Measurements from ENCODE around the gene LRRC51. TPM values are rescaled to one million over a fixed set of nuclear protein-coding genes. Genes with fewer than 3 reads are reported as not detected.

Gene LRRC51
- total and polyA plus RNA-seq, 2 donors (not counting 3 experiments of a cell fraction or from before 2014, with no cell fraction given), result 3.5 to 6.1 TPM

- ChIA-PET CTCF (interaction anchor here (0.9 to 3.0 kb wide), 11 partner anchors 9 to 353 kb away, joined by 3 to 45 read pairs (median 3); no protein-coding TSS in a partner anchor), POLR2A (interaction anchor here (0.6 kb wide), 1 partner anchor 28 kb away, joined by 5 read pairs; no protein-coding TSS in a partner anchor)
- no peak for TF ChIP-seq MAX (IDR thresholded peaks at IDR 0.05; ENCODE audit: insufficient read depth, insufficient read length)
- TF ChIP-seq POLR2AphosphoS5 (IDR thresholded peaks at IDR 0.05; ENCODE audit: insufficient read depth, low read depth, low read length), result no peak
- TF ChIP-seq MYC (IDR thresholded peaks at IDR 0.05; ENCODE audit: low read depth, low read length), result no peak
- no peak for TF ChIP-seq POLR2A (IDR thresholded peaks at IDR 0.05; ENCODE audit: low read depth, low read length)
- TF ChIP-seq GATA2 (IDR thresholded peaks at IDR 0.05; ENCODE audit: insufficient read depth, insufficient read length, low read depth, low read length), result no peak
- TF ChIP-seq EZH2 (IDR thresholded peaks at IDR 0.05; ENCODE audit: borderline replicate concordance, low read depth, low read length, severe bottlenecking), result no peak
- no peak for TF ChIP-seq JUN (IDR thresholded peaks at IDR 0.05; ENCODE audit: borderline replicate concordance, insufficient read depth, insufficient read length, low read depth)
- TF ChIP-seq CTCF (IDR thresholded peaks at IDR 0.05; ENCODE audit: extremely low read depth in 1 of 2, insufficient read depth in 1 of 2, low read depth in 1 of 2, low read length in 2 of 2), result no peak
- TF ChIP-seq FOS (IDR thresholded peaks at IDR 0.05; ENCODE audit: borderline replicate concordance, insufficient read depth, low read length), result no peak
- Histone ChIP-seq H3K4me3 (replicated peaks in 1 of 3; ENCODE audit: insufficient read depth in 1 of 3, low read depth in 1 of 3, low read length in 3 of 3) (peak overlapping the region in 1 of 3 experiments; percentile 82), H3K4me1 (ENCODE audit: control insufficient read depth, extremely low read depth, insufficient read depth, low read length) (peaks cover 28% of the 10 kb centered on the region), H3K9me1 (replicated peaks; ENCODE audit: control insufficient read depth, extremely low read depth, insufficient read depth, low read length) (no peaks in the 10 kb centered on the region), H3K79me2 (ENCODE audit: control insufficient read depth, insufficient read depth, low read length) (peaks cover 61% of the 10 kb centered on the region), H3K27ac (ENCODE audit: insufficient read depth, low read depth, low read length) (peak overlapping the region; percentile 94), H3K27me3 (ENCODE audit: control insufficient read depth in 2 of 2, insufficient read depth in 2 of 2, low read length in 2 of 2) (no peaks in the 10 kb centered on the region), H3K9me3 (replicated peaks; ENCODE audit: control insufficient read depth, insufficient read depth, low read length) (no peaks in the 10 kb centered on the region), H2AFZ (ENCODE audit: low read depth, low read length) (peak overlapping the region; percentile 9), H4K20me1 (replicated peaks; ENCODE audit: control insufficient read depth, extremely low read depth, insufficient read depth, low read length) (no peaks in the 10 kb centered on the region), H3K36me3 (ENCODE audit: control insufficient read depth in 2 of 2, extremely low read depth in 1 of 2, insufficient read depth in 2 of 2, low read length in 2 of 2) (no peaks in the 10 kb centered on the region), H3K4me2 (ENCODE audit: insufficient read depth, low read length) (peak overlapping the region; percentile 96), H3K9ac (replicated peaks; ENCODE audit: extremely low read depth, insufficient read depth, low read length) (peak overlapping the region; percentile 60)
- intact Hi-C loops (cut with micrococcal nuclease) (no loop called here), dilution Hi-C loops (cut with MboI; ENCODE audit: extremely low pct_ligation_motif_present, low sequenced_read_pairs) (no loop called here)
- peak; percentile 37 for FAIRE-seq
- DNase-seq (ENCODE audit: low read depth, low spot score), result no peak
- TSS peak; percentile 32 for BruUV-seq (replicated peaks)
Measured at GRCh38 chr11:72078477-72078876, 2.2 kb upstream of the LRRC51 start.

Data from endothelial cell of umbilical vein (primary cell).